Right lobe of liver (tissue), 4 donors: ENCODE data around the gene EIF4H.

ENCODE experiments used
- CTCF ChIP-seq, 4 donors: fragments of 200-600 bp in 3 of 4; fragments of 450-650 bp in 1 of 4; IDR thresholded peaks; one replicate each; pipeline versions ENCODE4 v1.5.1 to v1.8.0; 2016 to 2022; ENCODE audit warnings: antibody characterized with exemption in 4 of 4, mild to moderate bottlenecking in 2 of 4
- POLR2A ChIP-seq: fragments of 450-650 bp; IDR thresholded peaks from one replicate; pipeline ENCODE4 v1.6.1; 2017; ENCODE audit warnings: antibody characterized with exemption, mild to moderate bottlenecking
- donor health status: DM: no; HTN: no; CAD: no.
- donor health status: DM: no; HTN: no; CAD: no.
- donor health status: DM: no; HTN: yes; CAD: no.

- TF ChIP-seq CTCF (IDR thresholded peaks at IDR 0.05) (no peak), POLR2A (no peak)
These were observed 10.9 kb downstream of the EIF4H start for GRCh38 chr7:74185016-74185415.
